HUDEP-2 (cell line): ENCODE results near the gene LRRC8B.
"Not testable (repeated sequence)": the region's sequence is repeated elsewhere in the genome, so short reads cannot be mapped to it uniquely, and the experiment has no call there.

Experiments used
- DNase-seq, 76 experiments: peaks; one replicate each; lab custom pipeline; 2025; ENCODE audit not compliant: unreplicated experiment in 76 of 76; lab: John Stamatoyannopoulos, UW

The LRRC8B gene

GRCh38 chr1:89524369-89525168 lies at the start of gene LRRC8B:
LRRC8B (plus strand) TSS chr1:89524829; CDS start chr1:89582651, 57,822 bp downstream.
- DNase-seq, result peak in 73 of 76 experiments; percentile 33 to 90 (median 79)

GRCh38 chr1:89475269-89475668 lies 49.4 kb upstream of the LRRC8B start:
- DNase-seq, result no peak

GRCh38 chr1:89476072-89476471 lies 48.6 kb upstream of the LRRC8B start:
- DNase-seq, result no peak

- DNase-seq, result peak in 60 of 76 experiments; percentile 2 to 71 (median 46)
These were observed 41.4 kb upstream of the LRRC8B start for GRCh38 chr1:89483010-89483756.

GRCh38 chr1:89483757-89484077 lies 40.9 kb upstream of the LRRC8B start:
- DNase-seq, result no peak

GRCh38 chr1:89484092-89485038 lies 40.3 kb upstream of the LRRC8B start:
- peak in 2 of 76 experiments; percentile 3 to 6 for DNase-seq

- no peak for DNase-seq
These were observed 36.7 kb upstream of the LRRC8B start for GRCh38 chr1:89487972-89488371.

DNA sequence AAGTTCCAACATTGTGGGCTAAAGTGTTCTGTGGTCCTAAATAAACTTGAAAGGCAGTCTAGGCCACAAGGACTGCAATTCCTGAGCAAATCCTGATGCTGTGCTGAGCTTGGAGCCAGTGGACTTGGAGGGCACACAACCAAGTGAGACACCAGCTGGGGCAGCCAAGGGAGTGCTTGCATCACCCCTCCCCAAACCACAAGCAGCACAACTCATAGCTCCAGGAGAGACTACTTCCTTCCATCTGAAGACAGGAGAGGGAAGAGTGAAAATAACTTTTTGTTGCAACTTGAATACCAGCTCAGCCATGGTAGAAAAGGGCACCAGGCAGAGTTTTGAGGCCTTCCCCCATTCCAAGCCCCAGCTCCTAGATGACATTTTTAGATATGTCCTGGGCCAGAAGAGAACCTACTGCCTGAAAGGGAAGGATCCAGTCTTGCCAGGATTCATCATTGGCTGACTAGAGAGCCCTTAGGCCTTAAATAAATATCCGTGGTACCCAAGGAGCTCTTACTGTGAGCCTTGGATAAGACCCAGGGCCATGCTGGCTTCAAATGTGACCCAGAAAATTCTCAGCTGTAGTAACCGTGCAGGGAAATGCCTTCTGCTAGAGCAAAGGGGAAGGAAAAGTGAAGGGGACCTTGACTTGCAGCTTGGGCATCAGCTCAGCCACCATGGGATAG lies 35.4 kb upstream of the LRRC8B start:
- no peak for DNase-seq

GRCh38 chr1:89490389-89490788 lies 34.2 kb upstream of the LRRC8B start:
- no peak for DNase-seq

GRCh38 chr1:89499320-89499719 lies 25.3 kb upstream of the LRRC8B start:
- DNase-seq, result no peak

DNA sequence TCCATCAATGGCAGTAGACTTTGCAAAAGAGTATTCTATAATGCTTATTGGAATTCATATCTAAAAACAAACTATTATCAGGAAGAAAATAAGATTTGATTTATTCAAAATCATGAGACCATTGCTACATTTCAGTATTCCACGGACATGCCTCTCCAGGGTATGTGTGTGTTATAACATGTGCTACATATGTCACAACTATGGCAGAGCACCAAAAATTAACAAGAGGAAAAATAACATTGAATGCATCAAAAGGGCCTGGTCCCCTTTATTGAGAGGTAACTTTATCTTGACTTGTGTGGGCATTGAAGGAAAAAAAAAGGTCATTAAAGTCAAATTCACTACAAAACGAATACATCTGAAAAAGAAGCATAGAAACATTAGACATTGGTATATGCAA lies 22.6 kb upstream of the LRRC8B start:
- DNase-seq, result no peak

GRCh38 chr1:89502895-89503294 lies 21.7 kb upstream of the LRRC8B start:
- no peak for DNase-seq

- DNase-seq, result no peak
These were observed 20.9 kb upstream of the LRRC8B start for GRCh38 chr1:89503690-89504089.

DNA sequence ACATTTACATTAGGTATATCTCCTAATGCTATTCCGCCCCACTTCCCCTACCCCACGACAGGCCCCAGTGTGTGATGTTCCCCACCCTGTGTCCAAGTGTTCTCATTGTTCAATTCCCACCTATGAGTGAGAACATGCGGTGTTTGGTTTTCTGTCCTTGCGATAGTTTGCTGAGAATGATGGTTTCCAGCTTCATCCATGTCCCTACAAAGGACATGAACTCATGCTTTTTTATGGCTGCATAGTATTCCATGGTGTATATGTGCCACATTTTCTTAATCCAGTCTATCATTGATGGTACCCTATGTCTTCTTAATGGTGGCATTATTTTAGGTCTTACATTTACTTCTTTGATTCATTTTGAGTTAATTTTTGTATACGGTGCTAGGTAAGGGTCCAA lies 14.6 kb upstream of the LRRC8B start:
- DNase-seq, result not testable (repeated sequence)

DNA sequence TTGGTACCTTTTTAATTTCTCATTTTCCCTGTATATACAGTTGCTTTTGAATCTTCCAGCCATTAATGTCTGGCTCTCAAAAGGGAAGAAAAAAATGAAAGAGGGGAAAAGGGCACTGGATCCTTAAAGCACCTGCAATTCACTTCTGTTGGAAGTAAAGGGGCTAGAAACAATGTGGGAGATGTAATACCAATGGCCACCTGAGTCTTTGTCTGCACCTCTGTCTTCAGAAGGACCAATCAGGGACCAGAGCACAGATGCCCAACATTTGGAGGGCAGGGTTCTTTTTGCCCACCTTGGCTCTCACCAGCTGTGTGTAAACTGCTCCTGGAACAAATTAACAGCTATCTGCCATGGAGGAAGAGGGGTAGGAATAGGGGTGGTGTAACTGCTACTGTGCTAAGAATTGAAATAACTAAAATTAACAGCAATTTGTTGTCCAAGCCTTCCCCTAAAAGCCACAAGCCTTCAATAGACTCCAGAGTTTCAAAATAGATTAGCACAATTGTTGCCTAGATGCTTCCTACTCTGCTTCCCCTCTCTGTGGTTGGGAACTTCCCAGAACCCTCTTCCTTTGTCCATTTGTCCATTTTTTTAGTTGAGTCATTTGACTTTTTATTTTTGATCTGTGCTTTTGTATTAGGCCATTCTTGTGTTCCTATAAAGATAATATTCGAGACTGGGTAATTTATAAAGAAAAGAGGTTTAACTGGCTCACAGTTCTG lies 11.5 kb upstream of the LRRC8B start:
- no peak for DNase-seq

GRCh38 chr1:89516055-89516454 lies 8.6 kb upstream of the LRRC8B start:
- peak in 1 of 76 experiments; percentile 9 for DNase-seq

DNA sequence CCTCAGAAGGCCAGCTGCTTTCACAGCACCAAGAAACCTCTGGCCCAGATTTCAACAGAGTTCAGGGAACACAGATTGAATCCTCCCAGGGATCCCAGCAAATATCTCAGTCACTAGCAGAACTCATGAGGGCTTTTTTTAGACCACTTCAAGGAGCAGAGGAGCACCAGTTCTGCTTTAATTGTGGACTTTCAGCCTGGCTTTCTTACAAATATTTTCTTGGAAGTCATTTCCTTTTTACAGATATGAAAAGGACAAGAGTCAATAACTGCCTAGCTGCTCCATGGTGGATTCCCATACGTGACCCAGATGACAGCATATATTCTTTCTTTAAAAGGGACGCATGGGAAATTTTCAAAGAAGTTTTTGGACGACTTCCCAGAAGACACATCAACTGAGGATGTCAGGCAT lies 6.4 kb upstream of the LRRC8B start:
- DNase-seq, result no peak

DNA sequence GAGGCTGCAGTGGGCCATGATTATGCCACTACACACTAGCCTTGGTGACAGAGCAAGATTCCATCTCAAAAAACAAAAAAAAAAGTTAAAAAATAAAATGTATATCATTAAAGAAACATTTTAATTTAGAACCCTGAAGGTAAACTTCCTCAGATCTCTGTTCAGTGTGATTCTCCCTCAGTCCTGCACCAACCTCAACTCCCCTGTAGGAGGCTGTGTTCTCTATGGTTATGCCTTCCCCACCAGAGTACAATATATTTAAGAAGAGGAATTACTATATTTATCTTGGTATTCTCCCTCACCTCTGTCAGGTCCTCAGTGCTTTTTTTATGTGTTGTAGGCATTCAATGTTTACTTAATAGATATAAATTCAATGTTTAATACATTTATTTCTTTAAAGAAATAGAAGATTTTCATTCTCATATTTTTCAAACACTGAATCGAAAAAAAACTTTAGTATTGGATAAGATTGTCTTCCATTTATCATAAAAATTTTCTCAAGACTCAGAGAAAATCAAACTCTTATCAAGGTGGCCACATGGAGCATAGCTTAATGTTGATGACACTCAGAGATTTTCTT lies 4.8 kb upstream of the LRRC8B start:
- peak in 23 of 76 experiments; percentile 2 to 48 (median 34) for DNase-seq

DNA sequence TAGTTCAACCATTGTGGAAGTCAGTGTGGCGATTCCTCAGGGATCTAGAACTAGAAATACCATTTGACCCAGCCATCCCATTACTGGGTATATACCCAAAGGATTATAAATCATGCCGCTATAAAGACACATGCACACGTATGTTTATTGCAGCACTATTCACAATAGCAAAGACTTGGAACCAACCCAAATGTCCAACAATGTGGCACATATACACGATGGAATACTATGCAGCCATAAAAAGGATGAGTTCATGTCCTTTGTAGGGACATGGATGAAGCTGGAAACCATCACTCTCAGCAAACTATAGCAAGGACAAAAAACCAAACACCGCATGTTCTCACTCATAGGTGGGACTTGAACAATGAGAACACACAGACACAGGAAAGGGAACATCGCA lies 2.7 kb upstream of the LRRC8B start:
- DNase-seq, result not testable (repeated sequence)
